GM19099 (cell line): ENCODE results near the gene ZFHX2.

Source experiments
- POLR2A ChIP-seq: IDR thresholded peaks from 3 replicates; pipeline ENCODE4 v1.6.1; 2011; ENCODE audit warnings: low read depth; ENCODE audit not compliant: insufficient read length; ENCODE audit errors: extremely low read depth

The ZFHX2 gene

GRCh38 chr14:23565626-23566025 lies 14.1 kb upstream of the ZFHX2 start:
- TF ChIP-seq POLR2A: no peak

- TF ChIP-seq POLR2A: no peak
Observed at GRCh38 chr14:23564876-23565275, 13.3 kb upstream of the ZFHX2 start.

GRCh38 chr14:23564181-23564812 lies 12.7 kb upstream of the ZFHX2 start:
- TF ChIP-seq POLR2A: no peak

- no peak for TF ChIP-seq POLR2A
Observed at GRCh38 chr14:23563473-23564180, 12.1 kb upstream of the ZFHX2 start.

GRCh38 chr14:23562822-23563472 lies 11.4 kb upstream of the ZFHX2 start:
- TF ChIP-seq POLR2A: peak; percentile 25

GRCh38 chr14:23561873-23562821 lies 10.6 kb upstream of the ZFHX2 start:
- no peak for TF ChIP-seq POLR2A

- TF ChIP-seq POLR2A: no peak
Observed at GRCh38 chr14:23561259-23561658, 9.7 kb upstream of the ZFHX2 start.

GRCh38 chr14:23559926-23560520 lies 8.5 kb upstream of the ZFHX2 start:
- TF ChIP-seq POLR2A: peak; percentile 4

GRCh38 chr14:23559010-23559925 lies 7.7 kb upstream of the ZFHX2 start:
- peak; percentile 19 for TF ChIP-seq POLR2A

GRCh38 chr14:23558346-23559009 lies 6.9 kb upstream of the ZFHX2 start:
- TF ChIP-seq POLR2A: no peak

- no peak for TF ChIP-seq POLR2A
Observed at GRCh38 chr14:23557946-23558345, 6.4 kb upstream of the ZFHX2 start.

GRCh38 chr14:23557521-23557920 lies 6.0 kb upstream of the ZFHX2 start:
- no peak for TF ChIP-seq POLR2A
